ENCODE data around the gene KRTAP4-7. TPM values are rescaled to one million over a fixed set of nuclear protein-coding genes. Genes with fewer than 3 reads are reported as not detected.
"Not testable (repeated sequence)": the region's sequence is repeated elsewhere in the genome, so short reads cannot be mapped to it uniquely, and the experiment has no call there.

Gene KRTAP4-7
- total and polyA plus RNA-seq, 8 donors = not detected

DNA sequence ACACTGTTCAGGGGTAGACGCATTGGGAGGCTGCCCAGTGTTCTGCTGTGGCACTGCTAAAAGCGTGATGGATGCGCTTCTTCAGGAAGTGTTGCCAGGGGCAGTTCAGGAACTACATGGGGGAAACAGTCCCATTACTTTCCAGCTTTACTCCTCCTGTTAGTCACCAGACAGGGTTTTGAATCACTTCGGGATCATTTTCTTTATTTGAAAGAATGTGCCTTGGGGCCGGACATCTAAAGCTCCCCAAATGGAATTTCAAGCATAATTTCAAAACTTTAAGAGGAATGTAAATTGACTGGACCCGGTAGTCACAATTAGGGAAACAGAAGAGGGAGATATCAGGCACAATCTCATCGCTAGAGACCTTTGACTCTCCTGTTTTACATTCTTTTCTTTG, 35.5 kb upstream of the KRTAP4-7 start:
- DNase-seq (no peak), ATAC-seq (no peak), FAIRE-seq (no peak)
- Histone ChIP-seq H3K27me3 (peaks cover 0 to 7% (median 2%) of the 10 kb centered on the region in 4 donors), H3K36me3 (no peaks in the 10 kb centered on the region), H3K9me3 (no peaks in the 10 kb centered on the region), H3K27ac (no peak overlapping the region), H3K4me1 (no peaks in the 10 kb centered on the region), H3K4me3 (no peak overlapping the region)
- WGBS, 2 donors = 65 to 68% methylated on average over 7 of the region's 7 CpGs
- intact Hi-C loops (cut with DNase I) = no loop called here
- TF ChIP-seq CTCF (IDR thresholded peaks at IDR 0.05) = no peak

GRCh38 chr17:41049110-41049509, 34.8 kb upstream of the KRTAP4-7 start:
- no peak for ATAC-seq
- Histone ChIP-seq H3K27me3 (peaks cover 0 to 7% (median 2%) of the 10 kb centered on the region in 4 donors), H3K36me3 (no peaks in the 10 kb centered on the region), H3K4me1 (no peaks in the 10 kb centered on the region), H3K4me3 (no peak overlapping the region), H3K27ac (no peak overlapping the region), H3K9me3 (no peaks in the 10 kb centered on the region)
- intact Hi-C loops (cut with DNase I) = no loop called here
- DNase-seq = no peak
- 31 to 42% methylated on average over 2 of the region's 2 CpGs for WGBS, 2 donors
- no peak for FAIRE-seq
- no peak for TF ChIP-seq CTCF (IDR thresholded peaks at IDR 0.05)

DNA sequence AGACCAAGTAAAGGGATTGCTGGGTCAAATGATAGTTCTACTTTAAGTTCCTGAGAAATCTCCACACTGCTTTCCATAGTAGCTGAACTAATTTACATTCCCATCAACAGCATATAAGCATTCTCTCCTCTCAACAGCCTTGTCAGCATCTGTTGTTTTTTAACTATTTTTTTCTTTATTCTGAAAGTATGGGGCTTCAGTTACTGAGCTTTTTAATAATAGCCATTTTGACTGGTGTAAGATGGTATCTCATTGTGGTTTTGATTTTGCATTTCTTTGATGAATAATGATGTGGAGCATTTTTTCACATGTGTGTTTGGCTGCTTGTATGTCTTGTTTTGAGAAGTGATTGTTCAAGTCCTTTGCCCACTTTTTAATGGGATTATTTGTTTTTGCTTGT, 31.4 kb upstream of the KRTAP4-7 start:
- H3K27ac ChIP-seq = no peak overlapping the region
- ATAC-seq = no peak
- no peak for TF ChIP-seq CTCF (IDR thresholded peaks at IDR 0.05)
- intact Hi-C loops (cut with DNase I) = no loop called here
- no peak for FAIRE-seq
- no peaks in the 10 kb centered on the region for H3K4me1 ChIP-seq
- H3K36me3 ChIP-seq = no peaks in the 10 kb centered on the region
- no peak overlapping the region for H3K4me3 ChIP-seq
- no peak for DNase-seq
- no peaks in the 10 kb centered on the region for H3K9me3 ChIP-seq
- peaks cover 0 to 7% (median 0%) of the 10 kb centered on the region in 4 donors for H3K27me3 ChIP-seq

GRCh38 chr17:41054025-41054424, 29.9 kb upstream of the KRTAP4-7 start:
- ATAC-seq (no peak), DNase-seq (no peak), FAIRE-seq (no peak)
- no peak for TF ChIP-seq CTCF (IDR thresholded peaks at IDR 0.05)
- no peak overlapping the region for H3K27ac ChIP-seq
- peaks cover 0 to 6% (median 3%) of the 10 kb centered on the region in 4 donors for H3K27me3 ChIP-seq
- intact Hi-C loops (cut with DNase I) = no loop called here
- H3K4me1 ChIP-seq = no peaks in the 10 kb centered on the region
- 68% methylated on average over 4 of the region's 4 CpGs for WGBS, 2 donors
- H3K9me3 ChIP-seq = no peaks in the 10 kb centered on the region
- no peaks in the 10 kb centered on the region for H3K36me3 ChIP-seq
- H3K4me3 ChIP-seq = no peak overlapping the region

DNA sequence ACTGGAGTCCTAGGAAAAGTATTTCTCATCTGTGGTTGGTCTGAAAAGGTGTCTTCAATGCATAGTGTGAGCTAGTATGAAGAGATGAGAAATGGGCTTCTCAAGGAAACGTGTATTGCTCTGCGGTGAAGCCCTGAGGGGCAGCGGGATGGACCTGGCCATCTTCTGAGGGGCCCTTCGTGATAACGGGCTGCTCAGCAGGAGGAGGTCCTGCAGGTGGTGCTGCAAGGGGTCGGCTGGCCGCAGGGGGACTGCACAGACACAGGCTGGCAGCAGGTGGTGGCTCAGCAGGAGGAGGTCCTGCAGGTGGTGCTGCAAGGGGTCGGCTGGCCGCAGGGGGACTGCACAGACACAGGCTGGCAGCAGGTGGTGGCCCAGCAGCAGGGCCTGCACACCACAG, 29.4 kb upstream of the KRTAP4-7 start:
- FAIRE-seq; intact Hi-C loops (cut with DNase I): not testable (repeated sequence)

DNA sequence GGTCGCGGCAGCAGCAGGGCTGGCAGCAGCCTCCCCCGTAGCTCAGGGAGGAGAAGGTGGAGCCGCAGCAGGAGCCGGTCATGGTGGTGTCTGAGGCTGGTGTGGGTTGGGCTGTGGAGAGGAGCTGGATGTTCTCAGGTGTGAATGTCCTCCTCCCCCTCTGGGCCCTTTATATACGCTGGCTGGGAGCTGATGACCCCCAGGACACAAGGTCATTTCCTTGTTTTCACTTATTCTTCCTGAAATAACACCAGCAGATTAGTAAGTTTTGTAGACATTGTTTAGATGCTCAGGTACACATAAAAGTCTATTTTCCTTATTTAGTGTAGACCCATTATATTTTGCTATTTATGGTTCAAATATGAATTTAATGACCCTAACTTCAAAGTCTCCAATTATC, 28.8 kb upstream of the KRTAP4-7 start, which contains the start of gene KRTAP2-2:
KRTAP2-2 (minus strand) TSS at position 101 of the 400 bp plus-strand sequence; CDS start at position 82, 19 bp downstream.
- H3K9me3 ChIP-seq; H3K36me3 ChIP-seq; ATAC-seq; H3K27ac ChIP-seq; DNase-seq; H3K27me3 ChIP-seq; H3K4me1 ChIP-seq; H3K4me3 ChIP-seq; FAIRE-seq; intact Hi-C loops (cut with DNase I): not testable (repeated sequence)
- 29 to 30% methylated on average over 1 of the region's 6 CpGs for WGBS, 2 donors

More for the DNA sequence above, 29.4 kb upstream of the KRTAP4-7 start:
- H3K27ac ChIP-seq, H3K36me3 ChIP-seq, DNase-seq, H3K9me3 ChIP-seq, H3K27me3 ChIP-seq, ATAC-seq, H3K4me1 ChIP-seq, H3K4me3 ChIP-seq: not testable (repeated sequence)
- 54 to 58% methylated on average over 7 to 9 of the region's 9 CpGs for WGBS, 2 donors
